ENCODE results near the gene SEMA3E.

Gene SEMA3E

GRCh38 chr7:83413831-83414230 is 235.1 kb downstream of the SEMA3E start:
- DNase-seq (ENCODE audit: extremely low spot score, insufficient read length, low read depth) = no peak
- FAIRE-seq = no peak

- no peak for FAIRE-seq
- no peak for DNase-seq (ENCODE audit: extremely low spot score, insufficient read length, low read depth)
Observed at GRCh38 chr7:83413424-83413823, 235.5 kb downstream of the SEMA3E start.

- no peak for FAIRE-seq
- DNase-seq (ENCODE audit: extremely low spot score, insufficient read length, low read depth) = no peak
Observed at GRCh38 chr7:83410989-83411591, 237.8 kb downstream of the SEMA3E start.

GRCh38 chr7:83394776-83395175 is 254.2 kb downstream of the SEMA3E start:
- DNase-seq (ENCODE audit: extremely low spot score, insufficient read length, low read depth) (no peak), FAIRE-seq (no peak)

GRCh38 chr7:83388436-83388835 is 260.5 kb downstream of the SEMA3E start:
- DNase-seq (ENCODE audit: extremely low spot score, insufficient read length, low read depth) = no peak
- FAIRE-seq = no peak

GRCh38 chr7:83366629-83367028 is 282.3 kb downstream of the SEMA3E start:
- FAIRE-seq (no peak), DNase-seq (ENCODE audit: extremely low spot score, insufficient read length, low read depth) (no peak)

- DNase-seq (ENCODE audit: extremely low spot score, insufficient read length, low read depth) (no peak), FAIRE-seq (no peak)
Observed at GRCh38 chr7:83365746-83366145, 283.2 kb downstream of the SEMA3E start.

- FAIRE-seq (no peak), DNase-seq (ENCODE audit: extremely low spot score, insufficient read length, low read depth) (no peak)
Observed at GRCh38 chr7:83362871-83363550, 285.9 kb downstream of the SEMA3E start.

GRCh38 chr7:83359108-83359507 is 289.8 kb downstream of the SEMA3E start:
- DNase-seq (ENCODE audit: extremely low spot score, insufficient read length, low read depth) = no peak
- no peak for FAIRE-seq

GRCh38 chr7:83355143-83355542 is 293.8 kb downstream of the SEMA3E start:
- DNase-seq (ENCODE audit: extremely low spot score, insufficient read length, low read depth) (no peak), FAIRE-seq (no peak)

GRCh38 chr7:83347945-83348444 is 300.9 kb downstream of the SEMA3E start:
- no peak for DNase-seq (ENCODE audit: extremely low spot score, insufficient read length, low read depth)
- FAIRE-seq = no peak

GRCh38 chr7:83339907-83340306 is 309.0 kb downstream of the SEMA3E start:
- no peak for FAIRE-seq
- DNase-seq (ENCODE audit: extremely low spot score, insufficient read length, low read depth) = no peak

- DNase-seq (ENCODE audit: extremely low spot score, insufficient read length, low read depth) = no peak
- no peak for FAIRE-seq
Observed at GRCh38 chr7:83338277-83338950, 310.5 kb downstream of the SEMA3E start.

GRCh38 chr7:83337050-83337449 is 311.9 kb downstream of the SEMA3E start:
- FAIRE-seq (no peak), DNase-seq (ENCODE audit: extremely low spot score, insufficient read length, low read depth) (no peak)

- FAIRE-seq (no peak), DNase-seq (ENCODE audit: extremely low spot score, insufficient read length, low read depth) (no peak)
Observed at GRCh38 chr7:83326223-83326622, 322.7 kb downstream of the SEMA3E start.

GRCh38 chr7:83325083-83325482 is 323.9 kb downstream of the SEMA3E start:
- FAIRE-seq (no peak), DNase-seq (ENCODE audit: extremely low spot score, insufficient read length, low read depth) (no peak)

- no peak for FAIRE-seq
- DNase-seq (ENCODE audit: extremely low spot score, insufficient read length, low read depth) = no peak
Observed at GRCh38 chr7:83324596-83324995, 324.3 kb downstream of the SEMA3E start.

- FAIRE-seq (no peak), DNase-seq (ENCODE audit: extremely low spot score, insufficient read length, low read depth) (no peak)
Observed at GRCh38 chr7:83321011-83321410, 327.9 kb downstream of the SEMA3E start.

GRCh38 chr7:83313931-83314330 is 335.0 kb downstream of the SEMA3E start:
- FAIRE-seq (no peak), DNase-seq (ENCODE audit: extremely low spot score, insufficient read length, low read depth) (no peak)

Data from GM18507 (cell line).